ENCODE measurements around the gene METTL16. TPM values are rescaled to one million over a fixed set of nuclear protein-coding genes. Genes with fewer than 3 reads are reported as not detected.

METTL16 gene
- total and polyA plus RNA-seq, 2 of the 4 experiments (the other 2 are of a cell fraction): 11.8 to 15.4 TPM

DNA sequence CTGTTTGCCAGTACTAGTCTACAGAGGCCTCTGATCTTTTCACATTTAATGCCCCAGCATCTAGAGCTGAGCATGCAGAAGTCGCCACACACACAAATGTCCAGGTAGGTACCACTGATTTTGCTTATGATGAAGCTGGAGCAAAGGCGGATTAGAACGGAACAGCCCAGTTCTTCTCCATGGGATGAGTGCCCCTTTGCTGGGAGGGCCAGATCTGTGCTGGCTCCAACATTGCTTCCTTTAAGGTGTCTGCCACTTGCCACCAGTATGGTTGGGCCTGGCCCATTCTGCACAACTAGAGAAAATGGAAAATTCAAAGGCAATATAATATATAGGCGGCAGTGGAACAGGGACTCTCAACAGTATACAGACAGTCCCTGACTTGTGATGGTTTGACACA is 108.6 kb downstream of the METTL16 start:
- ChIA-PET CTCF (no interaction called here), POLR2A (ENCODE audit: unreplicated experiment) (interaction anchor here (0.5 to 0.6 kb wide), 2 partner anchors 9 to 71 kb away, joined by 4 to 9 read pairs; no protein-coding TSS in a partner anchor)
- no peak overlapping the region for H3K56ac ChIP-seq (ENCODE audit: extremely low read depth, insufficient read depth, low read length)
- intact Hi-C loops (cut with micrococcal nuclease) (no loop called here), in situ Hi-C loops (cut with MboI; ENCODE audit: low sequenced_read_pairs) (no loop called here), dilution Hi-C loops (cut with HindIII; ENCODE audit: low sequenced_read_pairs, unreplicated experiment) (no loop called here)
- TF ChIP-seq MAFK (IDR thresholded peaks at IDR 0.05; ENCODE audit: low read depth, low read length): no peak
- TF ChIP-seq, protein P1, sequence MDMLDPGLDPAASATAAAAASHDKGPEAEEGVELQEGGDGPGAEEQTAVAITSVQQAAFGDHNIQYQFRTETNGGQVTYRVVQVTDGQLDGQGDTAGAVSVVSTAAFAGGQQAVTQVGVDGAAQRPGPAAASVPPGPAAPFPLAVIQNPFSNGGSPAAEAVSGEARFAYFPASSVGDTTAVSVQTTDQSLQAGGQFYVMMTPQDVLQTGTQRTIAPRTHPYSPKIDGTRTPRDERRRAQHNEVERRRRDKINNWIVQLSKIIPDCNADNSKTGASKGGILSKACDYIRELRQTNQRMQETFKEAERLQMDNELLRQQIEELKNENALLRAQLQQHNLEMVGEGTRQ (IDR thresholded peaks at IDR 0.05; ENCODE audit: low read depth, low read length): no peak
- TF ChIP-seq, protein P2, sequence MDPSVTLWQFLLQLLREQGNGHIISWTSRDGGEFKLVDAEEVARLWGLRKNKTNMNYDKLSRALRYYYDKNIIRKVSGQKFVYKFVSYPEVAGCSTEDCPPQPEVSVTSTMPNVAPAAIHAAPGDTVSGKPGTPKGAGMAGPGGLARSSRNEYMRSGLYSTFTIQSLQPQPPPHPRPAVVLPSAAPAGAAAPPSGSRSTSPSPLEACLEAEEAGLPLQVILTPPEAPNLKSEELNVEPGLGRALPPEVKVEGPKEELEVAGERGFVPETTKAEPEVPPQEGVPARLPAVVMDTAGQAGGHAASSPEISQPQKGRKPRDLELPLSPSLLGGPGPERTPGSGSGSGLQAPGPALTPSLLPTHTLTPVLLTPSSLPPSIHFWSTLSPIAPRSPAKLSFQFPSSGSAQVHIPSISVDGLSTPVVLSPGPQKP (IDR thresholded peaks at IDR 0.05; ENCODE audit: borderline replicate concordance, low read depth, low read length): no peak
- TF ChIP-seq RFX5 (IDR thresholded peaks at IDR 0.05; ENCODE audit: low read depth, low read length): no peak
- no peak for TF ChIP-seq MXI1 (IDR thresholded peaks at IDR 0.05; ENCODE audit: borderline replicate concordance, low read depth, low read length)
- no peak for TF ChIP-seq MAZ (IDR thresholded peaks at IDR 0.05; ENCODE audit: borderline replicate concordance, low read depth, low read length)
- no peak for TF ChIP-seq NFE2L2 (IDR thresholded peaks at IDR 0.05; ENCODE audit: low read depth, low read length)
- no peak for TF ChIP-seq CEBPB (IDR thresholded peaks at IDR 0.05; ENCODE audit: low read depth, low read length)
- no peak for TF ChIP-seq FOS (IDR thresholded peaks at IDR 0.05; ENCODE audit: low read depth, low read length)
- no peak for TF ChIP-seq POLR2A (IDR thresholded peaks at IDR 0.05; ENCODE audit: low read depth, low read length)
- no peak for TF ChIP-seq RCOR1 (IDR thresholded peaks at IDR 0.05; ENCODE audit: insufficient replicate concordance, low read length)
- peak overlapping the region; percentile 3; the same call in 1 of the 2 replicates for H3K27ac ChIP-seq (ENCODE audit: insufficient read depth, low read length)
- peaks cover 36% of the 10 kb centered on the region for H3K9me1 ChIP-seq (ENCODE audit: insufficient read depth, low read length)
- DNase-seq: no peak
- peaks cover 40% of the 10 kb centered on the region for H3K4me1 ChIP-seq (ENCODE audit: control insufficient read depth, insufficient read depth, low read length)
- peak overlapping the region; percentile 14; the same call in 1 of the 2 replicates for H3K14ac ChIP-seq (replicated peaks; ENCODE audit: low read depth, low read length)
- H4K91ac ChIP-seq (ENCODE audit: insufficient read depth, low read depth, low read length): peak overlapping the region; percentile 13; the same call in 1 of the 2 replicates
- H3K27me3 ChIP-seq (ENCODE audit: control insufficient read depth, insufficient read depth, low read length): no peaks in the 10 kb centered on the region
- H3K23ac ChIP-seq (ENCODE audit: low read depth, low read length): peak overlapping the region; percentile 33; the same call in 1 of the 2 replicates
- H3K9me3 ChIP-seq (ENCODE audit: control insufficient read depth, insufficient read depth, low read length): no peaks in the 10 kb centered on the region
- BruUV-seq (replicated peaks): no TSS peak
- H3K18ac ChIP-seq (ENCODE audit: low read depth, low read length): no peak overlapping the region
- peak overlapping the region; percentile 13; the same call in 1 of the 3 replicates for H2BK15ac ChIP-seq (ENCODE audit: low read depth, low read length)
- no CpG with 5 or more reads among the region's 4 CpGs for WGBS, 2 experiments (ENCODE audit: extremely low coverage in 2 of 2, insufficient read length in 1 of 2)
- no peak overlapping the region for H4K5ac ChIP-seq (ENCODE audit: low read depth, low read length)
- no peaks in the 10 kb centered on the region for H3K36me3 ChIP-seq (ENCODE audit: control insufficient read depth, insufficient read depth, low read length)
- no peak for ATAC-seq (ENCODE audit: low read depth)
- no peak overlapping the region for H2AK9ac ChIP-seq (replicated peaks; ENCODE audit: low read depth, low read length, poor library complexity)
- H3K4ac ChIP-seq (ENCODE audit: low read depth, low read length): peak overlapping the region; percentile 78
- no peak overlapping the region for H3K4me3 ChIP-seq (ENCODE audit: insufficient read depth, low read depth, low read length)
- peak overlapping the region; percentile 35 for H2BK120ac ChIP-seq (ENCODE audit: low read depth, low read length)
- no peak overlapping the region for H2BK5ac ChIP-seq (ENCODE audit: low read depth, low read length, poor library complexity, severe bottlenecking)
- H2BK20ac ChIP-seq (ENCODE audit: low read depth, low read length): 0 out of 2 replicates have a peak overlapping the region, but pooled peaks have one; percentile 35
- H3K4me2 ChIP-seq (ENCODE audit: low read depth, low read length): no peak overlapping the region
- no peak overlapping the region for H2AFZ ChIP-seq (replicated peaks; ENCODE audit: low read length, poor library complexity)
- peaks cover 13% of the 10 kb centered on the region; the same call in 1 of the 2 replicates for H4K20me1 ChIP-seq (ENCODE audit: insufficient read depth, low read length)
- no peak overlapping the region for H3K9ac ChIP-seq (ENCODE audit: low read depth, low read length)
- peak overlapping the region; percentile 26; the same call in 1 of the 2 replicates for H2AK5ac ChIP-seq (ENCODE audit: low read depth, low read length)
- H3K79me1 ChIP-seq (ENCODE audit: low read depth in 1 of 2, low read length in 2 of 2): peaks cover 12 to 49% of the 10 kb centered on the region in 2 experiments; a peak in 3 of 4 replicates
- H4K8ac ChIP-seq (ENCODE audit: low read depth in 2 of 2, low read length in 2 of 2): no peak overlapping the region; a peak in 1 of 4 replicates
